ENCODE data around the gene ADAM8.

DNA sequence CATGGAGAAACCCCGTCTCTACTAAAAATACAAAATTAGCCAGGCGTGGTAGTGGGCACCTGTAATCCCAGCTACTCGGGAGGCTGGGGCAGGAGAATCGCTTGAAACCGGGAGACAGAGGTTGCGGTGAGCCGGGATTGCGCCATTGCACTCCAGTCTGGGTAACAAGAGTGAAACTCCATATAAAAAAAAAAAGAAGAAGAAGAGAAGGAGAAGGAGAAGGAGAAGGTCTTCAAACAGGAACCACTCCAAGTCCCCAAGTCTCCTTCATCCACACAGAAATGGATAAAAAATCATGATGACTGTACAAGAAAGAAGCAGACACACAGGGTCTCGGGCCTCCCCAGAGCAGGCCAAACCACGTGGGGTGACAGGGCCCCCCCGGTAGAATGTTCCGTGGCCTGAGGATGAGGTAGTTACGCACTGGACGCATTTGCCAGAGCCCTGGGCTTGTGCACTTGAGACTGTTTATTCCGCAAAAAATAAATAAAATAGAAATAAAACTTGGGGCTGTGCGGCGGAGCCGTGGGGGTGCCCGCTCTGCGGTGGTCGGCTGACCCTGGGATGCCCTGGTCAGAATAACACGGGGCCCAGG, 23.2 kb downstream of the ADAM8 start:
- TF ChIP-seq POLR2AphosphoS5 (IDR thresholded peaks at IDR 0.05; ENCODE audit: low read depth, low read length) (no peak), POU2F2 (IDR thresholded peaks at IDR 0.05; ENCODE audit: low read depth, low read length) (no peak), SPI1 (IDR thresholded peaks at IDR 0.05; ENCODE audit: low read depth, low read length) (no peak)
